GM12878 (cell line): ENCODE data around the gene HDAC9. TPM values are rescaled to one million over a fixed set of nuclear protein-coding genes. Genes with fewer than 3 reads are reported as not detected.
"Not testable (repeated sequence)": the region's sequence is repeated elsewhere in the genome, so short reads cannot be mapped to it uniquely, and the experiment has no call there.

ENCODE experiments used
- ATAC-seq: fragments of 200-7000 bp; cut with Tn5 transposase; 3 replicates; pipeline ENCODE4 v1.9.1; 2020; ENCODE audit warnings: mild to moderate bottlenecking, moderate library complexity
- BruUV-seq: library from RNA; stranded (reverse); fragments of 400-500 nt; replicated peaks from 2 replicates; lab custom pipeline; 2021; lab: Mats Ljungman, UMichigan
- CTCF ChIA-PET: fragments of 300-600 bp; sonication (Branson Sonifier 250); formaldehyde crosslinking; extraction: SDS; loops from one replicate; lab custom pipeline; 2021; ENCODE audit warnings: inconsistent platforms; lab: Yijun Ruan, JAX
- POLR2A ChIA-PET: fragments of 350-600 bp; formaldehyde crosslinking; extraction: SDS; loops from one replicate; lab custom pipeline; 2021; ENCODE audit warnings: inconsistent platforms; lab: Charles Lee
- RAD21 ChIA-PET: fragments of 300-600 bp; sonication (Branson Sonifier 250); formaldehyde crosslinking; loops from one replicate; lab custom pipeline; 2023; ENCODE audit warnings: antibody characterized with exemption; ENCODE audit not compliant: unreplicated experiment; lab: Charles Lee
- SMC1A ChIA-PET: fragments of 300-600 bp; sonication (Branson Sonifier 250); formaldehyde crosslinking; loops from one replicate; lab custom pipeline; 2023; ENCODE audit not compliant: unreplicated experiment, uncharacterized antibody; lab: Charles Lee
- DNase-seq: peaks from one replicate; pipeline ENCODE4 v3.0.0-alpha.2; 2011; ENCODE audit warnings: low read depth, low spot score
- FAIRE-seq: peaks from 3 replicates; lab custom pipeline; 2011; peaks lifted over from hg19 to GRCh38; lab: Jason Lieb, UNC
- H2AFZ ChIP-seq: 2 replicates; pipeline ENCODE4 v1.6.0; 2011; ENCODE audit warnings: low read depth, low read length, control low read depth; ENCODE audit not compliant: control insufficient read depth
- H3K27ac ChIP-seq: 2 replicates; pipeline ENCODE4 v1.5.1; 2011; ENCODE audit warnings: control low read depth; ENCODE audit not compliant: control insufficient read depth, insufficient read depth
- H3K27me3 ChIP-seq, 2 experiments: replicated peaks in 1 of 2; 2 replicates each; pipeline versions ENCODE4 v1.6.0 to v1.6.1; 2011; ENCODE audit warnings: low read length in 1 of 2; ENCODE audit not compliant: control insufficient read depth in 2 of 2, insufficient read depth in 2 of 2
- H3K36me3 ChIP-seq, 2 experiments: 2 replicates each; pipeline ENCODE4 v1.5.1; 2011; ENCODE audit warnings: low read length in 1 of 2; ENCODE audit not compliant: control insufficient read depth in 2 of 2, insufficient read depth in 2 of 2
- H3K4me1 ChIP-seq: 2 replicates; pipeline ENCODE4 v1.6.1; 2011; ENCODE audit warnings: mild to moderate bottlenecking, low read length, moderate library complexity, mixed read lengths; ENCODE audit not compliant: control insufficient read depth, insufficient read depth
- H3K4me2 ChIP-seq: 2 replicates; pipeline ENCODE4 v1.6.0; 2011; ENCODE audit warnings: control low read depth; ENCODE audit not compliant: control insufficient read depth, insufficient read depth
- H3K4me3 ChIP-seq: fragments of 200-600 bp; sonication (generic); 2 replicates; pipeline ENCODE4 v1.5.1; 2016
- H3K79me2 ChIP-seq: 2 replicates; pipeline ENCODE4 v1.6.0; 2011; ENCODE audit warnings: low read length; ENCODE audit not compliant: control insufficient read depth, insufficient read depth
- H3K9ac ChIP-seq: 2 replicates; pipeline ENCODE4 v1.8.0; 2011; ENCODE audit warnings: low read length, control low read depth, mixed read lengths; ENCODE audit not compliant: control insufficient read depth, insufficient read depth
- H3K9me3 ChIP-seq: replicated peaks from 3 replicates; pipeline ENCODE4 v1.5.1; 2011; ENCODE audit warnings: mild to moderate bottlenecking, low read length; ENCODE audit not compliant: control insufficient read depth, insufficient read depth
- H4K20me1 ChIP-seq: 2 replicates; pipeline ENCODE4 v1.6.0; 2011; ENCODE audit not compliant: control insufficient read depth, insufficient read depth
- FOXM1 ChIP-seq: IDR thresholded peaks from 2 replicates; pipeline ENCODE4 v1.6.1; 2012; ENCODE audit warnings: low read depth, mild to moderate bottlenecking, inconsistent platforms, low read length, moderate library complexity
- NR2F1 ChIP-seq: fragments of 450-650 bp; conservative IDR thresholded peaks from 2 replicates; pipeline ENCODE4 v1.6.1; 2017; ENCODE audit warnings: mild to moderate bottlenecking
- PAX5 ChIP-seq: IDR thresholded peaks from 2 replicates; pipeline ENCODE4 v1.6.1; 2011; ENCODE audit warnings: low read depth, low read length, borderline replicate concordance
- SPI1 ChIP-seq: IDR thresholded peaks from 2 replicates; pipeline ENCODE4 v1.6.1; 2011; ENCODE audit warnings: low read depth, mild to moderate bottlenecking, low read length, moderate library complexity, borderline replicate concordance; ENCODE audit not compliant: insufficient read depth
- STAT3 ChIP-seq: IDR thresholded peaks from 2 replicates; pipeline ENCODE4 v1.6.1; 2011; ENCODE audit warnings: low read depth, low read length, improper control_type of control experiment
- WGBS: methylation state at CpG from one replicate; pipeline ENCODE4 v1.1.6; 2016; ENCODE audit warnings: low lambda C conversion rate; ENCODE audit not compliant: insufficient replicate concordance, insufficient coverage; ENCODE audit errors: missing lambda C conversion rate; 5-methylcytosine and 5-hydroxymethylcytosine counted together
- in situ Hi-C: fragments of 300-500 bp; cut with MboI; formaldehyde crosslinking; loops from 9 replicates; pipeline ENCODE4 v1.14.3; 2018; ENCODE audit warnings: mixed read lengths
- intact Hi-C: fragments of 100-400 bp; cut with micrococcal nuclease; formaldehyde crosslinking; loops from one replicate; pipeline ENCODE4 v1.14.2; 2022; ENCODE audit not compliant: unreplicated experiment
- polyA plus RNA-seq, 11 experiments: library from polyadenylated mRNA; depleted of rRNA in 4 of 11; unstranded in 6 of 11; stranded (reverse) in 5 of 11; fragments of >200 nt; fragmentation: Nextera tagmentation in 4 of 11; fragmentation: Illumina TruSeq in 1 of 11; extraction: Ambion mirVana in 4 of 11; extraction: Trizol in 1 of 11; gene quantifications; 1 replicate in 1 of 11; 2 replicates in 10 of 11; pipeline versions ENCODE4 v1.2.1 to v1.2.3, GENCODE V29; 2011 to 2016; ENCODE audit warnings: inconsistent platforms in 2 of 11, missing spikeins in 2 of 11, low read depth in 1 of 11
- total RNA-seq, 4 experiments: library from RNA; depleted of rRNA in 3 of 4; stranded (reverse); fragments of >200 nt in 3 of 4; fragmentation: Illumina TruSeq in 1 of 4; extraction: Trizol in 1 of 4; gene quantifications; 2 replicates each; pipeline versions ENCODE4 v1.2.1 to v1.2.3, GENCODE V29; 2013 to 2021

HDAC9 gene
- total and polyA plus RNA-seq, 10 of the 15 experiments (the other 5 are each of a cell fraction or from before 2014, with no cell fraction given) = 0.73 to 12.8 (median 0.92) TPM

DNA sequence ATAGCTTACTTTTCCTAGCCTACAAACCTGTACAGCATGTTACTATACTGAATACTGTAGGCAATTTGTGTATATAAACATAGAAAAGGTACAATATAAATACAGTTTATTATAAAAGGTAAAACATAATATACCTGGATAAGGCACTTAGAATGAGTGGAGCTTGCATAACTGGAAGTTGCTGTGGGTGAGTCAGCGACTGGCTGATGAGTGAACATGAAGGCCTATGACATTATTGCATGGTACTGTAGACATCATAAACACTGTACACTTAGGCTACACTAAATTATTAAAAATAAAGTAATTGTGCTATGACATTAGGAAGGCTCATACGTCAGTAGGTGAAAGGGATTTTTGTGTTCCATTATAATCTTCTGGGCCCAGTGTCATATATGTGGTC, 228.8 kb downstream of the HDAC9 start (continued):
- no peak for TF ChIP-seq PAX5
- no peak for TF ChIP-seq FOXM1
- TF ChIP-seq, all 136 proteins: peak for 0

DNA sequence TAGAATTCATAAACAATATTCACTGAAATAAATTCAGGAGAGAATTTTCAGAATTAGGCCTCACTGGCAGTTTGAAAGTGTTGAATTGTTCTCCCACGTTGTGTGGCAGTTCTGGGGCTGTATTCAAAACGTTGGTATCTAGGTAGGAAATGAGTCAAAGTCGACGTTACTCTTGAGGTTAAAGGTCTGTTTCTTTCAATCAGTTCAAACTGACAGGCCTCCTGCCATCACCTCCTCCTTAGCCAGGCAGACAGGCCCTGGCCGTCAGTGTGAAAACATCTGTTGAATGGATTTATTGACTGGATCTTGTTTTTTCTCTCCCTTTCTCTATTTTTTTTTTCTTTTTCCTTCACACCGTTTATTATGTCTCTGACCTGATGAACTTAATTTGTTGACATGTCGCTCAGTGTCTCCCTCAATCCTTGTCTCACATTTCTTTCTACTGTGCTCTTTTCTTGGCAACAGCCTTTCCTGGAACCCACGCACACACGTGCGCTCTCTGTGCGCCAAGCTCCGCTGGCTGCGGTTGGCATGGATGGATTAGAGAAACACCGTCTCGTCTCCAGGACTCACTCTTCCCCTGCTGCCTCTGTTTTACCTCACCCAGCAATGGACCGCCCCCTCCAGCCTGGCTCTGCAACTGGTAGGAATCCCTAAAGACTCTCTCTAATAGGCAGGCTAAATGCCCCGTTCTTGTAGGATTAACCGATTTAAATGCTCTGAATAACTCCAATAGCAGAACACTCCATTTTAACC, 231.7 kb downstream of the HDAC9 start:
- Histone ChIP-seq H3K27ac (no peak overlapping the region), H3K4me1 (no peaks in the 10 kb centered on the region), H3K27me3 (no peaks in the 10 kb centered on the region), H3K4me3 (no peak overlapping the region), H3K4me2 (no peak overlapping the region), H3K79me2 (no peaks in the 10 kb centered on the region), H3K9ac (no peak overlapping the region), H3K9me3 (no peaks in the 10 kb centered on the region), H3K36me3 (no peaks in the 10 kb centered on the region), H4K20me1 (no peaks in the 10 kb centered on the region), H2AFZ (no peak overlapping the region)
- ChIA-PET POLR2A (no interaction called here), CTCF (no interaction called here), SMC1A (interaction anchor here (0.7 kb wide), 1 partner anchor 41 kb away, joined by 3 read pairs; no protein-coding TSS in a partner anchor), RAD21 (interaction anchor here (0.6 kb wide), 1 partner anchor 105 kb away, joined by 3 read pairs; no protein-coding TSS in a partner anchor)
- ATAC-seq (peak; percentile 48), FAIRE-seq (no peak), DNase-seq (no peak)
- in situ Hi-C loops (no loop called here), intact Hi-C loops (no loop called here)
- TF ChIP-seq NR2F1 = peak; percentile 30; the same call in 1 of the 2 replicates
- no peak for TF ChIP-seq STAT3
- no TSS peak for BruUV-seq
- 57% methylated on average over 17 of the region's 18 CpGs for WGBS

DNA sequence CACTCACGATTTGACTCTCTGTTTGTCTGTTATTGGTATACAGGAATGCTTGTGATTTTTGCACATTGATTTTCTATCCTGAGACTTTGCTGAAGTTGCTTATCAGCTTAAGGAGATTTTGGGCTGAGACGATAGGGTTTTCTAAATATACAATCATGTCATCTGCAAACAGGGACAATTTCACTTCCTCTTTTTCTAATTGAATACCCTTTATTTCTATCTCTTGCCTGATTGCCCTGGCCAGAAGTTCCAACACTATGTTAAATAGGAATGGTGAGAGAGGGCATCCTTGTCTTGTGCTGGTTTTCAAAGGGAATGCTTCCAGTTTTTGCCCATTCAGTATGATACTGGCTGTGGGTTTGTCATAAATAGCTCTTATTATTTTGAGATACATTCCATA, 240.5 kb downstream of the HDAC9 start:
- H3K4me1 ChIP-seq, H3K9ac ChIP-seq, RAD21 ChIA-PET, ATAC-seq, H3K9me3 ChIP-seq, H3K27me3 ChIP-seq, H3K4me3 ChIP-seq, BruUV-seq, H3K27ac ChIP-seq, H3K36me3 ChIP-seq, DNase-seq, H3K4me2 ChIP-seq, H2AFZ ChIP-seq, intact Hi-C loops, H4K20me1 ChIP-seq, POLR2A ChIA-PET, FAIRE-seq, H3K79me2 ChIP-seq, SMC1A ChIA-PET, in situ Hi-C loops: not testable (repeated sequence)
- WGBS = 0% methylated on average over 2 of the region's 2 CpGs
- CTCF ChIA-PET = interaction anchor here (1.1 kb wide), 1 partner anchor 14 kb away, joined by 3 read pairs; no protein-coding TSS in a partner anchor
- peak; percentile 56; the same call in 1 of the 2 replicates for TF ChIP-seq SPI1
